ENCODE measurements around the gene EME1. TPM values are rescaled to one million over a fixed set of nuclear protein-coding genes. Genes with fewer than 3 reads are reported as not detected.

EME1 gene
- total RNA-seq, 1 donor from 2014 or later: 1.5 TPM

DNA sequence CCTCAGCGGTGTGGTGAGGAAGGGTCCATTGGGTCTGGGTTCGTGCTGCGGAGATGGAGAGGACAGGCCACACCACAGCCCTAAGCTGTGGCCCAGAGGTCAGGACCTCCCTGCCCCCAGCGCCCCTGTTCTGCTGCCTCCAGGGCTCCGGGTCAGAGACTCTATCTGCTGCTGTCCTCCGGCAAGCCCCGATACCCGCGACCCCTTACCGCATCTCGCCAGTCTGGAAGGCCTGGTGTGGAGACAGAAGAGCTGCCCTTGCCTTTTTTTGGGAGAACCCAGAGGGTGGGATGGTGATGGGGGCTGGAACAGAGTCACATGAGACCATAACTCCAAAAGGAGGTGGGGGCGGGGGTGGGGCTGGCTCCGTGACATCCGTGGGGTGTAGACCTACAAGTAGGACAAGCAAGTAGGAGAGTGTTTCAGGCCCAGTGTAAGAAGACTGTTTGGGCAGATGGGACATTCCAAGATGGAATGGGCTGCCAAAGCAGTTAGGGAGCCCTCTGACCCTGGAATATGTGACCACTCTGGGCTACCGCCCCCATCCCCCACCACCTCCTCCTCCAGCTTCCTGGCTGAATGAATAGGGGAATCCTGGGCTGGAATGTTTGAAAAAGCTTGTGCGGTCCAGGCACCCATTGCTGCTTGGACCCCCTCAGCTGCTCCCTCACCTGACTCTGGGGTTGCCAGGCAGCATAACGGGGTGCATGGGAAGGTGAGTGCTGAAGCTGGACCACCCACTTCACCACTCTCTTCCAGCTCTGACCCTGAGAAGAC, 25.7 kb upstream of the EME1 start:
- DNase-seq (ENCODE audit: low spot score): no peak
- ATAC-seq: peak; percentile 8

DNA sequence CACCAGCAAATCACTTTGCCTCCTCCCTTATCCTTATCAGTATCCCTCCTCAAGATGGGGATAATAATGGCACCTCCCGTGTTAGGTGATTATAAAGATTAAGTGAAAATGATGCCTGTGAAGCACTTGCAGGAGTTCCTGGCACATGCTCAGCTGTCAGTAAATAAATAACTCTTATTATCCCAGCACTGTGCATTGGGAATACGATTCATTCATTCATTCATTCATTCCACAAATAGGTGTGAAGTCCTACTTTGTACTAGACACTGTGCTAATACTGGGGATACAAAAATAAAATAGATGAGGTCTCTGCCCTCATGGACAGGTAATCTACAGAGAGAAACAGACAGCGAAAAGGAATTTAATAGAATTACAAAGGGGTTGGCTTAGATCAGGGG, 25.1 kb upstream of the EME1 start:
- no peak for ATAC-seq

More for the DNA sequence above, 25.7 kb upstream of the EME1 start:
- intact Hi-C loops (cut with DNase I): no loop called here

DNA sequence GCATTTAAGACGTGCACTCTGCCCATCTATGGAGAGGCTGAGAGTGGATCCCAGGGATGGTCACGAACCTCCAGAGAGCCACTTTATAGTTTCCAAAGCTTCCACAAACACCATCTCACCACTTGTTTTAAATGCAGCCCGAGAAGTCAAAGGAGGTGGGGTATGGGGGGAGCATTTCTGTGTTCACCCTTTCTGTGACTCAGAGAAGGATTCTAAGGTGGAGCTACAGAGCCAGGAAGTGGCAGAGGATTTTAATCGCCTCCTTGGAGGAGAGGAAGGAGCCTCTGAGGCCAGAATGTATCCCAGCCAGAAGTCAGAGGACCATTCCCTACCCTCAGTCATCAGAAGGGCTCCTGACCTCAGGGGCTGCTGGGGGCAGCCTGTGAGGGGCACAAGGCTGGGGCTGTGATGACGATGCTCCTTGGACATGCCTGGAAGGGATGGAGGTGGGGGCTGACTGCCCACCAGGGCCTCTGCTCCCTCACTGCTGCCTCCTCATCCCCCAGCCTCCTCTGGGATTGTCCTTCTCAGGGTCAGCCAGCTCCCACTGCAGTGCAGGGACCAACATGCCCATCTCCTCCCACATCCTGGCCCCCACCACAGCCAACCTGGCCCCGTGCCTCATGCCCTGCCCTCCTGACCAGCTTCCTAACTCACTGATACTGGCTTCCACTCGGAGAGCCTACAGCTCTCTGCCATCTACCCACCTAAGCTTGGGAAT, 24.3 kb upstream of the EME1 start:
- DNase-seq (ENCODE audit: low spot score): no peak
- intact Hi-C loops (cut with DNase I): no loop called here
- ATAC-seq: no peak

More for the DNA sequence above, 25.1 kb upstream of the EME1 start:
- intact Hi-C loops (cut with DNase I): no loop called here
- no peak for DNase-seq (ENCODE audit: low spot score)

DNA sequence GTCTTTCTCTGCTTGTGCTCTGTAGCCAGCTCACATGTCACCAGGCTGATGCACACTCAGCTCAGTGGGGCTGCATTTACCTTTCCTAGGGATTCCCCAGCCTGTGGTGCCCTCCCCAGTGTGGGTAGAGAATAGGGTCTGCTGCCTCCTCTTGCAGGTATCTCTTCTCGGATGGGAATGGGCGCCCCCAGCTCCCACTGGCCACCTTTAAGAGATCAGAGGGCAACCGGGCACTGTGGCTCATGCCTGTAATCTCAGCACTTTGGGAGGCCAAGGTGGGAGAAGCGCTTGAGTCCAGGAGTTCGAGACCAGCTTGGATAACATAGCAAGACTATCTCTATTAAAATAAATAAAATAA, 23.8 kb upstream of the EME1 start:
- ATAC-seq (no peak), DNase-seq (ENCODE audit: low spot score) (peak; percentile 38)
- intact Hi-C loops (cut with DNase I): no loop called here

DNA sequence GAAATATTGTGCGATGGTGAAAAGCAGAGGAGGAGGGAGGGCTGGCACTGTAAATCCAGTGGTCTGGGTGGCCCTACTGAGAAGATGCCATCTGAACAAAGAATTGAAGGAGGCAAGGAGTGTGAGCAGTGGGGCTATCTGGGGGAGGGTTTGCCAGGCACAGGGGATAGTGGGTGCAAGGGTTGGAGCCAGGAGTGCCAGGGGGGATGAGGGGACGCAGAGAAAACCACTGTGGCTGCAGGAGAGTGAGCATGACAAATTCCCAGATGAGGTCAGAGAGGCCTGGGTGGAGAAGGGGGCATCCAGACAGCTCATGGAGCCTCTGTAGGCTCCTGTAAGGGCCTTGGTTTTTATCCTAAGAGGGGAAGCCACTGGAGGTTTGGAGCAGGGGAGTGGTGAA, 22.3 kb upstream of the EME1 start:
- DNase-seq (ENCODE audit: low spot score) (no peak), ATAC-seq (no peak)
- intact Hi-C loops (cut with DNase I): no loop called here

DNA sequence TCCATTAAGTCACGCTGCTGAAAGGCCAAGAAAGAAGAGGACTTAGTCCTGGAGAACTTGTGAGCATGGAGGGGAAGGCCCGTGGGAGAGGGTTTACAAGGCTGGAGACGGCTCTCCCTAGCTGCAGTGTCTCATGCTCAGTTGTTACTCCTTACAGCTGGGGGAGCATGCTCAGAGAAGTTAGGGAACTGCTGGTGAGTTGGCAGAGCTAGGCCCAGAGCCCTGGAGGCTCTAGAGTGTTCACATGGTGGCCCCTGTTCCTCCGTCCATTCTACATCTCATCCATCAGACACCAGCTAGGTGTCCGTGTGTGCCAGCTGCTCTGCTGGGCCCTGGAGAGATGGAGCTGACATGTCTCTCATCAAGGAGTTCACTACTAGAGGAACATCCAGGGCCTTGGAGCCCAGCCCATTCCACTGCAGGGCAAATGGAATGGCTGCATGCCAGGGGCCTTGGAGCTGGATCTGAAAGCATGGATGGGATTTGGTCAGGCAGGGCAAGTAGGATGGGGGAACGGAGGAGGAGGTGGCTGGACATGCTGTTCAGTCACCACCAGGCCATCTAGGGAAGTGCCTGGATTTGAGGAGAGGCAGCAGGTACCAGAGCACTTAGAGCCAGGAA, 20.8 kb upstream of the EME1 start:
- ATAC-seq (no peak), DNase-seq (ENCODE audit: low spot score) (no peak)
- intact Hi-C loops (cut with DNase I): no loop called here

DNA sequence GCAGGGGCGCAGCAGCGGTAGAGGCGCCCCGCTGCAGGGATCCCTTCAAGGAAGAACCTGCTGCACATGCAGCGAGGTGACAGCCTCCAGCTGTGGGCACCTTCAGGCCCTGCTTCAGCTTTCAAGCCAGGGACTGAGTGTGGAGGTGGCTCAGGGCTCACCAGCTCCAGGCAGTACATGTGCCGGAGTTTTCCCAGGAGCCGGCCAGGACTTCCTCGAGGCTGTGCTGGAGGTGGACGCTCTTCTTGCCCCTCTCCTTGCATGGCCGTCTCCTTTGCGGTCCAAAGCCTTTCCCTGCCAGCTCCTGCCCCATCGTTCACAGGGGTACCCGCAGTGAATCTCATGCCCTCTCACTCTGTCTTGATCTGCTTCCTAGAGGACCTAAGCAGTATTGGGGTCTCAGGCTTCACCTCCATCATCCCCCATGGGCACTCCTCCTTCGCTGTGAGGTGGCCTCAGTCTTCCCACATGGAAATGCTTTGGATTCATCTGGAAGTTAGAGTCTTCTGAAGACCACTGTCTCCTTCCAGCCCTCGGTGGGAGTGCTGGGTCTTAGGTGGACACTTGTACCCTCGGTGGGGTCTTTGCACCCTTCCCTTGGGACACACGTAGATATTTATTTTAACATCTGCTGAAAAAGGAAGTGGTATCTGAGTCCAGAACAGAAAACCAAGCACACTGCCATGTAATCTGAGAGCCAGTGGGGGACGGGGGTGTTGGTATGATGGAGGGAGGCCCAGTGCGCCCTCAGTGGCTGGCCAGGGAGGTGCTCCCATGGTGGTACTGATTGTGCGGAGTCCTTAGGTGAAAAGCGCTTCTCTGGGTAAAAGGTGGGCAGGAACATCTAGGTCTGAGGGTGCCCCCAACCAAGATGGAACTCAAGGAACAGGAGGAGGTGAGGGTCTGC, 20.1 kb upstream of the EME1 start:
- ATAC-seq (no peak), DNase-seq (ENCODE audit: low spot score) (no peak)
- intact Hi-C loops (cut with DNase I): no loop called here

DNA sequence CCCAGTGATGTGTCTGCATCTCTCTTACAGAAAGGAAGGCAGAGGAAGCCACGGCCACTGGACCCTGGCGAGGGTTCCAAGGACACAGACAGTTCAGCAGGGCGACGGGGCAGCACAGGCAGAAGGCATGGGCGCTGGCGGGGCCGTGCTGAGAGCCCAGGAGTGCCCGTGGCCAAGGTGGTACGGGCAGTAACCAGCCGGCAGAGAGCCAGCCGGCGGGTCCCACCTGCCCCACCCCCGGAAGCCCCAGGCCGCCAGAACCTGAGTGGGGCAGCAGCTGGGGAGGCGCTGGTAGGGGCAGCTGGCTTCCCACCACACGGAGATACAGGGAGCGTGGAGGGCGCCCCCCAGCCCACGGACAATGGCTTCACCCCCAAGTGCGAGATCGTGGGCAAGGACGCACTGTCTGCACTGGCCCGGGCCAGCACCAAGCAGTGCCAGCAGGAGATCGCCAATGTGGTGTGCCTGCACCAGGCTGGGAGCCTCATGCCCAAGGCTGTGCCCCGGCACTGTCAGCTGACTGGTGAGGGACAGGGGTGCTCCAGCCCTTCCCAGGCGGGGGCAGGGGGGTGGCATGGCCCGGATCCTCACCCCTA, 19.3 kb upstream of the EME1 start:
- intact Hi-C loops (cut with DNase I): no loop called here
- ATAC-seq: no peak
- peak; percentile 53 for DNase-seq (ENCODE audit: low spot score)

DNA sequence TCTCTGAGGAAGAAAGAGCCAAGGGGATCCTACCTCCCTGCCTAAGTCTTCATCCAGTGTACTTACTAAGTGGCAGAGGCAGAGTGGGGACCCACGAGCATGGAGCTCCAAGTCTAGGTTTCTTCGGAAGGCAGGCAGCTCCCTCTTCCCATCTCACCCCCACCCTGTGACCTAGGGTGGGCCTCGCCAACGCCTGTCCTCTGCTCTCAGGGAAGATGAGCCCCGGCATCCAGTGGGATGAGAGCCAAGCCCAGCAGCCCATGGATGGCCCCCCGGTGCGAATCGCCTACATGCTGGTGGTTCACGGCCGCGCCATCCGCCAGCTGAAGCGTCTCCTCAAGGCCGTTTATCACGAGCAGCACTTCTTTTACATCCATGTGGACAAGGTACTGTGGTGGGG, 18.8 kb upstream of the EME1 start:
- ATAC-seq (no peak), DNase-seq (ENCODE audit: low spot score) (peak; percentile 53)
- intact Hi-C loops (cut with DNase I): no loop called here

DNA sequence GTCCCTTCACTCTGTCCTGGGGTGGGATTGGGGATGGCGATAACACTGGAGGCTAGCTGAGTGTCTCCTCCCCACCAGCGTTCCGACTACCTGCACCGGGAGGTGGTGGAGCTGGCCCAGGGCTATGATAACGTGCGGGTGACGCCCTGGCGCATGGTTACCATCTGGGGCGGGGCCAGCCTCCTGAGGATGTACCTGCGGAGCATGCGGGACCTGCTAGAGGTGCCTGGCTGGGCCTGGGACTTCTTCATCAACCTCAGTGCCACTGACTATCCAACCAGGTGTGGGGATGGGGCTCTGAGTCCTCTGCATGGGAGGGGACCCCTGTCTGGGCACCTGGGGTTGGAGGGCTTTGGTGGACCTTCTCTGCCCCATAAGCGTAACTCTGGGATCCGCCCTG, 18.3 kb upstream of the EME1 start:
- peak; percentile 58 for DNase-seq (ENCODE audit: low spot score)
- intact Hi-C loops (cut with DNase I): no loop called here
- ATAC-seq: no peak

DNA sequence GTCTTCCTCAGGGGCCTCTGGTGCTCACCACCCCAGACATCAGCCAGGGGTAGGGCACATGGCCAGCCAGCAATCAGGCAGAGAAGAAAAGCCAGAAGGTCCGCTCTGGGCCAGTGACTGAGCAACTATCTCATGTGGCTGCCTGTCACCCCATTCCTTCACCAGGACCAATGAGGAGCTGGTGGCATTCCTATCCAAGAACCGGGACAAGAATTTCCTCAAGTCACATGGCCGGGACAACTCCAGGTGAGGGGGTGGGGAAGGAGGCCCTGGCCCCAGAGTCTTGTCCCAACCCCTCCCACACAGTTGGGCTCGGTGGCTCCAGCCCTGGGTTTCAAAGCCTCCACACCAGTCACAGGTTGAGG, 17.7 kb upstream of the EME1 start:
- DNase-seq (ENCODE audit: low spot score) (no peak), ATAC-seq (no peak)
- intact Hi-C loops (cut with DNase I): no loop called here

DNA sequence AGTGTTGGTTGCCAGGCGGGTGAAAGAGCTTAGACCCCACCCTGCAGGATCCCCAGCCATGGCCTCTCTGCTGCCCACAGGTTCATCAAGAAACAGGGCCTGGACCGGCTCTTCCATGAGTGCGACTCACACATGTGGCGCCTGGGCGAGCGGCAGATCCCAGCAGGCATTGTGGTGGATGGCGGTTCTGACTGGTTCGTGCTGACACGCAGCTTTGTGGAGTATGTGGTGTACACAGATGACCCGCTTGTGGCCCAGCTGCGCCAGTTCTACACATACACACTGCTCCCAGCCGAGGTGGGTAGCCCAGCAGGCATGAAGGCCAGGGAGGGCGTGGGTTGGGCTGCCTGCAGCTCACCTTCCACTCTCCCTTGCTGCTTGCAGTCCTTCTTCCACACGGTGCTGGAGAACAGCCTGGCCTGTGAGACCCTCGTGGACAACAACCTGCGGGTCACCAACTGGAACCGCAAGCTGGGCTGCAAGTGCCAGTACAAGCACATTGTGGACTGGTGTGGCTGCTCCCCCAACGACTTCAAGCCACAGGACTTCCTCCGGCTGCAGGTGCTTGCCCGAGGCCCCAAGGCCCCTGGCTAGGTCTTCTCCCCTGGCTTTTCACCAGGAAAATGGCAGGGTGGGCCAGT, 17.2 kb upstream of the EME1 start:
- intact Hi-C loops (cut with DNase I): no loop called here
- ATAC-seq: no peak

DNA sequence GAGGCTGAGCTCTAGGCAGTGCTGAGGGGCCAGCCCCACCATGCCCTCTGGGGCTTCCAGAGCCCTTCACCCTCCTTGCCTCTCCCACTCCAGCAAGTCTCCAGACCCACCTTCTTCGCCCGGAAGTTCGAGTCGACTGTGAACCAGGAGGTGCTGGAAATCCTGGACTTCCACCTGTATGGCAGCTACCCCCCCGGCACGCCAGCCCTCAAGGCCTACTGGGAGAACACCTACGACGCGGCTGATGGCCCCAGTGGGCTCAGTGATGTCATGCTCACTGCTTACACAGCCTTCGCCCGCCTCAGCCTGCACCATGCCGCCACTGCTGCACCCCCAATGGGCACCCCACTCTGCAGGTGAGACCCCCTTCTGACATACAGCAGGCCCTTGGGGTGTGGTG, 16.6 kb upstream of the EME1 start:
- intact Hi-C loops (cut with DNase I): no loop called here
- peak; percentile 53 for DNase-seq (ENCODE audit: low spot score)
- no peak for ATAC-seq

More for the DNA sequence above, 17.2 kb upstream of the EME1 start:
- DNase-seq (ENCODE audit: low spot score): peak; percentile 47

DNA sequence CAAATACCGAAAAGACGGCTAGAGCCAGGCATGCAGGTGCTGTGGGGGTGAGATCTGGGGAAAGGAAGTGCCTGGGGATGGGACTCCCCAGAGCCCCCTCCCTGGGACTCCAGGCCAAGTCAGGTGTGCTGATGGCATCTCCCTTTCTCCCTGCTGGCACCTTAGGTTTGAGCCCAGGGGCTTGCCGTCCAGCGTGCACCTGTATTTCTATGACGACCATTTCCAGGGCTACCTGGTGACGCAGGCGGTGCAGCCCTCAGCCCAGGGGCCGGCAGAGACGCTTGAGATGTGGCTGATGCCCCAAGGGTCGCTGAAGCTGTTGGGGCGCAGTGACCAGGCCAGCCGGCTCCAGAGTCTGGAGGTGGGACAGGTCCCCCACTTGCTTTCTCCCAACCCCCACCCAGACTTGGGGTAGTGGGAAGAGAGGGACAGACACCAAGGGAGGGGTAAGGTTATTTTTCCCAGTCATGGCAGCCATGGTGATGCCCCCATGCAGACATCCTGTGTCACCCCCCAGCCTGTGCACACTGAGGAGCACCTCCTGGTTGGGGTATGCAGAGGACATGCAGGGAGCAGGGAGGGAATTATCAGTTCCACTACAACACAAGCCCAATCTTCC, 16.0 kb upstream of the EME1 start:
- ATAC-seq (no peak), DNase-seq (ENCODE audit: low spot score) (peak; percentile 51)
- intact Hi-C loops (cut with DNase I): no loop called here

DNA sequence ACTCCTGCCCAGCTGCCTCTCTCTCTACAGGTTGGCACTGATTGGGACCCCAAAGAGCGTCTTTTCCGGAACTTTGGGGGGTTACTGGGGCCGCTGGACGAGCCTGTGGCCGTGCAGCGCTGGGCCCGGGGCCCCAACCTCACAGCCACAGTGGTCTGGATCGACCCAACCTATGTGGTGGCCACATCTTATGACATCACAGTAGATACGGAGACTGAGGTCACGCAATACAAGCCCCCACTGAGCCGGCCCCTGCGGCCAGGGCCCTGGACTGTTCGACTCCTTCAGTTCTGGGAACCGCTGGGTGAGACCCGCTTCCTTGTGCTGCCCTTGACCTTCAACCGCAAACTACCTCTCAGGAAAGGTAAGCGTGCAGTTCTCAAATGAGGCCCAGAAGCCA, 14.9 kb upstream of the EME1 start:
- no peak for ATAC-seq
- intact Hi-C loops (cut with DNase I): no loop called here
- DNase-seq (ENCODE audit: low spot score): no peak

DNA sequence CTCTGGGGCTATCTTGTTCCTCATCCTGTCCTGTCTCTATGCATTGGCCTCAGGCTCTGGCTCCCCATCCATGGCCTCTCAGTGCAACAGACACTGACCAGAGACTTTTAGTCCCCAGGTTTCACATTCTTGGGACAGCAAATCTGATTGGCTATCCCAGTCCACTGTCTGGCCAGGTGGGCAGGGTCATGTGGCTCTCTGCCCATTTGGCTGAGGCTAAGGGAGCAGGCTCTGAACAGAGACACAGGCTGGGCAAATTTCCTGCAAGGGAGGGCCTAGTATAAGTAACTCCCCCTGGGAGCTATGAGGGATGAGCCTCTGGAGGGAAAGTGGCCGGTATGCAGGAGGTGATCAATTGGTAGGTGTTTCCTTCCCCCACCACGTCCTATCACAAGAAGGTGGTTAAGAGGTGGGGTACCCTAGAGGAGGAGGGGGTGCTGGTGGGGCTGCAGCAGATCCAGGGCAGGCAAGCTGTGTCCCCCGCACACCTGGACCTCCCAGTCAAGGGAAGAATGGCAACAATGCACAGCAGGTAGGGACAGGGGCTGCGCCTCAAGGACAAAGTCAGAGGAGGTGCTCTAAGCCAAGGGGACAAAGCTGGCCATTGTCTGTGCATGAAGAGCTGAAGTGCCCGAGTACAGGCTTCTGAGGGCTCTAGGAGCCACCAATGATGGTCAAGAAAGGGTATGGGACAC, 13.9 kb upstream of the EME1 start:
- ATAC-seq (no peak), DNase-seq (ENCODE audit: low spot score) (peak; percentile 25)
- intact Hi-C loops (cut with DNase I): no loop called here

DNA sequence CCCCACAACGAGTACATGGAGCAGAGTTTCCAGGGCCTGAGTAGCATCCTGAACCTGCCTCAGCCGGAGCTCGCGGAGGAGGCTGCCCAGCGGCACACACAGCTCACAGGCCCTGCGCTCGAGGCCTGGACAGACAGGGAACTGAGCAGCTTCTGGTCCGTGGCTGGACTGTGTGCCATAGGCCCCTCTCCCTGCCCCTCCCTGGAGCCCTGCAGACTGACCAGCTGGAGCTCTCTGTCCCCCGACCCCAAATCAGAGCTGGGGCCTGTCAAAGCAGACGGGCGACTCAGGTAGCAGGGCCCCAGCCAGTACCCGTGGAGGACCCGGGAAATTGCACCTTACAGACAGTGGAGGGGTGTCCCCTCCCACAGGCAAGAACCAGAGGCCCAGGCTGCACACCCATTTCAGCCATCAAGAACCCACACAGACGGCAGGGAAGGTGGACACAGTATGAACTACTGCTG, 13.0 kb upstream of the EME1 start:
- peak; percentile 50 for DNase-seq (ENCODE audit: low spot score)

More for the DNA sequence above, 13.0 kb upstream of the EME1 start:
- ATAC-seq: no peak
- intact Hi-C loops (cut with DNase I): no loop called here
